GM23248 (cell line): ENCODE results near the gene EFNA1.

Experiments used
- EZH2 ChIP-seq: fragments of 200-600 bp; sonication (generic); IDR thresholded peaks from 2 replicates; pipeline ENCODE4 v1.6.1; 2018; ENCODE audit warnings: antibody characterized with exemption, mild to moderate bottlenecking; ENCODE audit not compliant: insufficient read depth, poor library complexity, severe bottlenecking
- EZH2phosphoT487 ChIP-seq: fragments of 200-600 bp; sonication (generic); IDR thresholded peaks from 2 replicates; pipeline ENCODE4 v1.6.1; 2018; ENCODE audit warnings: antibody characterized with exemption, moderate library complexity, mild to moderate bottlenecking, low read depth; ENCODE audit not compliant: insufficient read depth

GRCh38 chr1:155091071-155092051 lies 36.3 kb upstream of the EFNA1 start:
- TF ChIP-seq EZH2phosphoT487 (no peak), EZH2 (no peak)
